ENCODE data around the gene KIF12. TPM values are rescaled to one million over a fixed set of nuclear protein-coding genes. Genes with fewer than 3 reads are reported as not detected.

Gene KIF12
- not detected in 2 replicates for total RNA-seq

DNA sequence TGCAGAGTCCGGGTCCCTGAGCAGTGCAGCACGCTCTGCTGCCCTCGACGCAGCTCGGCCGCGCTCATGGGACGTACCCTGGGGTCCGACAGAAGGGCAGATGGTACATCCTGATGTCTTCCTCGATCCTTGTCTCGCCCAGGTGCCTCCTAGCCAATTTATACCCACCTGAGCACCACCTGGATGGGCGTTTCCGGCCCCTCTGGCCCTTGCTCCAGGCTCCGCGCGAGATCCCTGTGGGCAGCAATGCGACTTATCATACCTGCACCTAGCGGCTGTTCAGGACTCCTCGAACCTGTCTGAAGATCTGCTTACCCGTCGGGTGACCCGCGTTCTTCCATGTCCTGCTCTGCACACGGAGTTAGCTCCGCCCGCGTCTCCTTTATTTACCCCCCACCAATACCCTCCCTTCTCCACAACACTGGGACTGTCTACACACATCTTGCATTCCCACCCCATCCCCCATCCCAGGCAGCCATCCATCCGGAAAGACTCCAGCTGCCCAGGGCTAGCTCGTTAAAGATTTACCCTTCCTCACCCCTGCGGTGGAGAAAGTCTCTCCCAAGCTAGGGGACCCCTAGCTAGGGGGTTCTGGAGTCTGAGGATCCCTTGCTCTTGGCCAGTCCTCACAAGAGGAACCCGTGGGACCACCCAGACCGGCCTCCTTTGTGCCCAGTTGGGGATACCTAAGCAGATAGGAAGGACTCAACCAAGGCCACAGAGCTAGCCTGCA lies at the start of gene KIF12:
KIF12 (minus strand) TSS at position 357 of the 733 bp plus-strand sequence; CDS start at position 341, 16 bp downstream.

DNA sequence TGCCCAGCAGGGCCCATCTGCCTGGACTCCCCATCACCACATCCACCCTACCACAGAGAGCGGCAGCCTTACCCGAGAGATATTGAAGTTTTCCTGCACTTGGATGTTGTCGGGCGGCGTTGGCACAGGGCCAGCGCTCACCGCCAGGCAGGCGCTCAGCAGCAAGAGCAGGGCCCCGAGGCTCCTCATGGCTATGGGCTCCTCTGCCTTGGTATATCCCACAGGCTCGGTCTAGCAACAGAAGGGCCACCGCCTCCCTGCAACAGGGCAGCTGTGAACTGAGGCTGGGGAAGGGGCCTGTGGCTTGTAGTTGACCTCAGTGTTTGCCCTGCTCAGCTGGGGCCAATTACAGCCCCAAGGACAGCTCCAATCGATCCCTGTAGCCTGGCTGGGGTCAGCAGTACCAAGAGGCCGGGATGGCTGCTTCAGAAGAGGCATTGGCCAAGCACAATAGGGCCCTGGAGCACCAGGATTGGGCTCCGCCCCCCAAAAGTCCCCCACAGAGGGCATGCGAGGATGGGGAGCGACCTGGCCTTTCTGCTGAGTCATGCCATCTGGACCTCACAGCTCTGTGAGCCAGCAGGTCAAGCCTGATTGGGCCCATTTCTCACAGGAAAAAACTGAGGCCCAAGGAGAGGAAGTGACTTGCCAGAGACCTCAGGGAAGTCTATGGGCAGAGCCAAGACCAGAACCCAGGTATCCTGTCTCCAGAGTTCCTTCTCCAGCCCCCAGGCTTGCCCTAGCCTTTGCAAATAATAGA lies 20.9 kb downstream of the KIF12 start, which contains the start of gene AMBP:
AMBP (minus strand) TSS at position 280 of the 760 bp plus-strand sequence; CDS start at position 189, 91 bp downstream.

Other genes starting within 250 kb of the KIF12 start
- 5.4 and 7.5 TPM in 2 replicates for gene ZNF618, start 223.0 kb downstream of the KIF12 start, total RNA-seq
- 0.28 and 0.46 TPM in 2 replicates for gene AMBP, start 21.0 kb downstream of the KIF12 start, total RNA-seq
- gene COL27A1, start 56.2 kb upstream of the KIF12 start, total RNA-seq = 3.0 and 7.1 TPM in 2 replicates
- gene ORM1, start 223.8 kb upstream of the KIF12 start, total RNA-seq = not detected in 2 replicates
- gene ORM2, start 230.6 kb upstream of the KIF12 start, total RNA-seq = not detected in 2 replicates